HFFc6 (cell line): Measurements from ENCODE around the gene LCP2. TPM values are rescaled to one million over a fixed set of nuclear protein-coding genes. Genes with fewer than 3 reads are reported as not detected.
"Not testable (repeated sequence)": the region's sequence is repeated elsewhere in the genome, so short reads cannot be mapped to it uniquely, and the experiment has no call there.

ENCODE experiments used
- DNase-seq: peaks from one replicate; pipeline ENCODE4 v3.0.0-alpha.2; 2018
- H3K27ac Mint-ChIP-seq: 2 replicates; pipeline ENCODE4 v1.8.0; 2020; ENCODE audit warnings: mild to moderate bottlenecking, mixed read lengths
- H3K27me3 Mint-ChIP-seq: 2 replicates; pipeline ENCODE4 v1.8.0; 2021; ENCODE audit warnings: mild to moderate bottlenecking, moderate library complexity, mixed read lengths; ENCODE audit not compliant: insufficient read depth
- H3K36me3 Mint-ChIP-seq: 2 replicates; pipeline ENCODE4 v1.8.0; 2021; ENCODE audit warnings: low read depth, mixed read lengths
- H3K4me1 Mint-ChIP-seq: 2 replicates; pipeline ENCODE4 v1.8.0; 2020; ENCODE audit warnings: low read depth, mixed read lengths
- H3K4me3 Mint-ChIP-seq: 2 replicates; pipeline ENCODE4 v1.8.0; 2020; ENCODE audit warnings: mild to moderate bottlenecking, moderate library complexity, mixed read lengths
- H3K9me3 Mint-ChIP-seq: 2 replicates; pipeline ENCODE4 v1.8.0; 2020; ENCODE audit warnings: mild to moderate bottlenecking, mixed read lengths
- CTCF ChIP-seq: fragments of 200-600 bp; sonication (generic); IDR thresholded peaks from 2 replicates; pipeline ENCODE4 v1.5.0; 2021; ENCODE audit warnings: antibody characterized with exemption, mild to moderate bottlenecking
- total RNA-seq, 6 experiments: library from RNA; stranded (reverse); fragmentation: NEBNext Ultra II Directional; extraction: Animal tissue kit (Norgen Biotek cat#: 25700); gene quantifications; 2 replicates in 1 of 6; 3 replicates in 5 of 6; pipeline ENCODE4 v1.2.3, GENCODE V29; 2021

LCP2 gene
- total RNA-seq, 6 experiments from 2014 or later, result not detected

- no peak for DNase-seq
- Mint-ChIP-seq H3K4me1 (no peaks in the 10 kb centered on the region), H3K27me3 (peaks cover 10% of the 10 kb centered on the region), H3K9me3 (no peaks in the 10 kb centered on the region), H3K4me3 (no peak overlapping the region), H3K27ac (no peak overlapping the region), H3K36me3 (no peaks in the 10 kb centered on the region)
- no peak for TF ChIP-seq CTCF
Observed at GRCh38 chr5:170250810-170251317, 46.7 kb downstream of the LCP2 start.

DNA sequence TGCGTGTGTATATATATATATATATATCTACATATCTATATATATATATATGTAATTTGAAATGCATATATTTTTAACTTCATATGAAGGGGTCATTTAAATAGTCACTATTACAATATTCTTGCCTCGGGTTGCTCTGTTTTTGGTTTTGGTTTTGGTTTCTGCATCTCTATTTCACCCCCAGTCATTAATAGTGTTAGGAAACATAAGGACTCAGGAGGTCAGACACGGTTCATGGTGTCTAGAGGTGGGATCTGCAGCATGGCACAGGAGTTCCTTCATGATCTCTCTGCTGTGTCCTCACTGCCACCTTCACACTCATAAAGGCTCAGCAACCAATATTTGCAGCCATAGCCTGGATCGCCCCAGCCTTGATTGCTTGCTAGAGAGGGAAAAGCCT lies 48.2 kb downstream of the LCP2 start:
- TF ChIP-seq CTCF, result no peak
- no peaks in the 10 kb centered on the region for H3K36me3 Mint-ChIP-seq
- peaks cover 10% of the 10 kb centered on the region for H3K27me3 Mint-ChIP-seq
- H3K4me1 Mint-ChIP-seq, result no peaks in the 10 kb centered on the region
- no peak for DNase-seq
- no peak overlapping the region for H3K27ac Mint-ChIP-seq
- no peak overlapping the region for H3K4me3 Mint-ChIP-seq
- H3K9me3 Mint-ChIP-seq, result no peaks in the 10 kb centered on the region

DNA sequence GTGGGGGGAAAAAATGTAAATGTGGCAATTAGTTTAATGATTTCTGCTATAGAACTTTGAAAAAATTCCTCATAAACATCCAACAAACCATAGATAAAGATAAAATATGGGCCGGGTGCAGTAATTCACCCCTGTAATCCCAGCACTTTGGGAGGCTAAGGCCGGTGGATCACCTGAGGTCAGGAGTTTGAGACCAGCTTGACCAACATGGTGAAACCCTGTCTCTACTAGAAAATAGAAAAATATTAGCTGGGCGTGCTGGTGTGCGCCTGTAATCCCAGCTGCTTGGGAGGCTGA lies 48.7 kb downstream of the LCP2 start:
- H3K9me3 Mint-ChIP-seq, H3K36me3 Mint-ChIP-seq, H3K4me1 Mint-ChIP-seq, H3K27ac Mint-ChIP-seq, DNase-seq, H3K4me3 Mint-ChIP-seq: not testable (repeated sequence)
- H3K27me3 Mint-ChIP-seq, result peaks cover 10% of the 10 kb centered on the region; the same call in 1 of the 2 replicates

DNA sequence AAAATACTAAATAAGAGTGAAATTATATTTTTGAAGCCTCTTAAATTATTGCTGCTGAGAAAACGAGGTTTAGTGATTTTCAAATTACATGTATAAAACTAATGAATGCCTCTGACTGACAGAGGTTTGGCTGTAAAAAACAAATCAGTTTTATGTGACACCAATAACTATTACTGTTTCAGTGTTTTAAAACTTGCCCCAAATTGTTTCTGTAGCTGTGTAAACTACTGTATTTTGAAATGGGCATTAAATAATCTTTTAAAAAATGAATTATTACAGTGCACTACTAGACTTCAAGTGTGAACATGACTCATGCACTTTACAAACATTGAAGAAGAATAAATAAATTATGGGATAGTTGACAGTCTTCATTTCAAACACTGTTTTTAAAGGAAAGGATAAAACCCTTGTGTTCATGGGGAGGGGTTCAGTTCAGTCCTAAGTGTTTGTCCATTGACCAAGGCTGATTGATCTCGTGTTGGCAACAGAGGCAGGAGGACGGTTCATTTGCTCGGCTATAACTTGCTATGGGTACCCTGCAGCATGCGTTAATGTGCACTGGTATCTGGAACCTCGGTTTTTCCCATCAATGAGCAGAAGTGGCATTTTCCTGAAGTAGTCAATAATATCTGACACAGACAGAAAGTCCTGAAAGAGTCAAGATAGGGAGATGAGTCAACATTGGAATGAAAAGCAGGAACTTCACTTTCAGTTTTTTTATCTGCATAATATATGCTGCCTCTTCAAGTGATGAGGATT lies 49.2 kb downstream of the LCP2 start:
- H3K9me3 Mint-ChIP-seq, result no peaks in the 10 kb centered on the region
- no peaks in the 10 kb centered on the region for H3K36me3 Mint-ChIP-seq
- no peak for TF ChIP-seq CTCF
- no peak for DNase-seq
- H3K4me3 Mint-ChIP-seq, result no peak overlapping the region
- peaks cover 10% of the 10 kb centered on the region; the same call in 1 of the 2 replicates for H3K27me3 Mint-ChIP-seq
- H3K27ac Mint-ChIP-seq, result no peak overlapping the region
- H3K4me1 Mint-ChIP-seq, result no peaks in the 10 kb centered on the region

GRCh38 chr5:170247363-170247762 lies 50.2 kb downstream of the LCP2 start:
- Mint-ChIP-seq H3K27ac (no peak overlapping the region), H3K36me3 (no peaks in the 10 kb centered on the region), H3K9me3 (no peaks in the 10 kb centered on the region), H3K27me3 (peaks cover 10% of the 10 kb centered on the region; the same call in 1 of the 2 replicates), H3K4me1 (no peaks in the 10 kb centered on the region), H3K4me3 (no peak overlapping the region)
- no peak for DNase-seq
- TF ChIP-seq CTCF, result no peak

DNA sequence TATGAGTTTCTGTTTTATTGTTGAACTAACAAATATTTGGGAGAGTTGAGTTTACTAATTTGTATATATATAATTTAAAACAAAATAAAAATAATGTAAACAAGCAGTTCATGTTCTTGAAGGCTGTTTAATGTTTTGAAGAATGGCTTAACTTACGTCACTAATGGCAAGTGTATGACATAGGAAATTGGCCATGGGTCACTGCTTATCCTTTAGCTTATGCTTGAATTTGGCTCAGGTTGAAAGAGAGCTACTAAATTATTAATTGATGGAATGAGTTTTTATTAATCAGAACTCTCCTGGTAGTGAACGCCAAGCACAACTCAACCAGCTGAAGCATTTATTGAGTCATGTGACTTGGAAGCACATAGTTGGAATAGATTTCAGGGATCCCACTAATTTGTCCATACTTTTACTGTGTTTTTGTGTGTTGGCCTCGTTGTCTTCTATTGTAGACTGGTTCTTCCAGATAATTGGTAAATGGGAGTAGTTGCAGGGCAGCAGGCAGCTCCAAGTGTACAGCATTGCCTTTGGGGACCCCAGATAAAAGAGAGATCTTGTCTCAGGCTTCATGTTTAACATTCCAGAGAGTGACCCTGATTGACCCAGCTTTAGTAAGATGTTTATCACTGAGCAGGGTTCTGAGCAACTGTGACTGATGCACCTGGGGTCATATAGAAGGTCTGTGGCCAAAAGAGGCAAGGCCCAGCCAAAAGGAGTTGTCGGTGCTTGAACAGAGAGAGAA lies 51.3 kb downstream of the LCP2 start:
- no peak overlapping the region for H3K27ac Mint-ChIP-seq
- H3K9me3 Mint-ChIP-seq, result no peaks in the 10 kb centered on the region

DNA sequence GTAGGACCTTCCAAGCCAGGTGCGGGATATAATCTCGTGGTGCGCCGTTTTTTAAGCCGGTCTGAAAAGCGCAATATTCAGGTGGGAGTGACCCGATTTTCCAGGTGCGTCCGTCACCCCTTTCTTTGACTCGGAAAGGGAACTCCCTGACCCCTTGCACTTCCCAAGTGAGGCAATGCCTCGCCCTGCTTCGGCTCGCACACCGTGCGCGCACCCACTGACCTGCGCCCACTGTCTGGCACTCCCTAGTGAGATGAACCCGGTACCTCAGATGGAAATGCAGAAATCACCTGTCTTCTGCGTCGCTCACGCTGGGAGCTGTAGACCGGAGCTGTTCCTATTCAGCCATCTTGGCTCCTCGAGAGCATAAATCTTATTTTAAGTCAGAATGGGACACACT lies 52.1 kb downstream of the LCP2 start:
- not testable (repeated sequence) for H3K36me3 Mint-ChIP-seq, H3K4me3 Mint-ChIP-seq

More for the DNA sequence above, 51.3 kb downstream of the LCP2 start:
- no peaks in the 10 kb centered on the region for H3K36me3 Mint-ChIP-seq
- H3K4me3 Mint-ChIP-seq, result no peak overlapping the region
- H3K27me3 Mint-ChIP-seq, result peaks cover 7% of the 10 kb centered on the region; the same call in 1 of the 2 replicates
- H3K4me1 Mint-ChIP-seq, result no peaks in the 10 kb centered on the region
- DNase-seq, result no peak
- TF ChIP-seq CTCF, result no peak

More for the DNA sequence above, 52.1 kb downstream of the LCP2 start:
- H3K9me3 Mint-ChIP-seq, DNase-seq, H3K27ac Mint-ChIP-seq, H3K27me3 Mint-ChIP-seq, H3K4me1 Mint-ChIP-seq: not testable (repeated sequence)
